Measurements from ENCODE around the gene SLC29A2.

The SLC29A2 gene

GRCh38 chr11:66409226-66409625 lies 37.7 kb upstream of the SLC29A2 start:
- Histone ChIP-seq H3K4me3 (ENCODE audit: low read length) (no peak overlapping the region), H2AFZ (ENCODE audit: low read length) (no peak overlapping the region), H3K27ac (ENCODE audit: low read length) (no peak overlapping the region), H3K4me2 (ENCODE audit: low read depth, low read length) (no peak overlapping the region), H3K36me3 (replicated peaks; ENCODE audit: insufficient read depth, low read length) (no peaks in the 10 kb centered on the region), H3K27me3 (replicated peaks; ENCODE audit: insufficient read depth, low read length) (peaks cover 90% of the 10 kb centered on the region), H3K4me1 (ENCODE audit: low read length) (no peaks in the 10 kb centered on the region), H3F3A (ENCODE audit: insufficient read depth, low read length) (no peaks in the 10 kb centered on the region), H3K9me2 (replicated peaks; ENCODE audit: insufficient read depth, low read length) (no peaks in the 10 kb centered on the region), H3K79me2 (ENCODE audit: low read length) (no peaks in the 10 kb centered on the region), H3K9me3 (replicated peaks; ENCODE audit: insufficient read depth, low read length) (no peaks in the 10 kb centered on the region), H3K9ac (ENCODE audit: low read length) (no peak overlapping the region), H4K20me1 (ENCODE audit: insufficient read depth, low read length) (no peaks in the 10 kb centered on the region; the same call in 1 of the 2 replicates)
- no peak for DNase-seq
- TF ChIP-seq EZH2 (optimal IDR thresholded peaks at IDR 0.05; ENCODE audit: low read depth, low read length) = no peak
- no peak for TF ChIP-seq CTCF (IDR thresholded peaks at IDR 0.05; ENCODE audit: low read length)
- TF ChIP-seq EZH2phosphoT487 (IDR thresholded peaks at IDR 0.05; ENCODE audit: low read length) = no peak

GRCh38 chr11:66408488-66409214 lies 37.1 kb upstream of the SLC29A2 start:
- Histone ChIP-seq H3K4me3 (ENCODE audit: low read length) (peak overlapping the region; percentile 29), H3K9me2 (replicated peaks; ENCODE audit: insufficient read depth, low read length) (no peaks in the 10 kb centered on the region), H3K4me1 (ENCODE audit: low read length) (no peaks in the 10 kb centered on the region), H3K27me3 (replicated peaks; ENCODE audit: insufficient read depth, low read length) (peaks cover 90% of the 10 kb centered on the region), H3K9me3 (replicated peaks; ENCODE audit: insufficient read depth, low read length) (no peaks in the 10 kb centered on the region), H3K36me3 (replicated peaks; ENCODE audit: insufficient read depth, low read length) (no peaks in the 10 kb centered on the region), H3K79me2 (ENCODE audit: low read length) (no peaks in the 10 kb centered on the region), H3F3A (ENCODE audit: insufficient read depth, low read length) (no peaks in the 10 kb centered on the region), H2AFZ (ENCODE audit: low read length) (peak overlapping the region; percentile 30; the same call in 1 of the 2 replicates), H4K20me1 (ENCODE audit: insufficient read depth, low read length) (no peaks in the 10 kb centered on the region; the same call in 1 of the 2 replicates), H3K27ac (ENCODE audit: low read length) (no peak overlapping the region), H3K4me2 (ENCODE audit: low read depth, low read length) (peak overlapping the region; percentile 64; the same call in 1 of the 2 replicates), H3K9ac (ENCODE audit: low read length) (no peak overlapping the region)
- peak; percentile 83 for DNase-seq
- TF ChIP-seq CTCF (IDR thresholded peaks at IDR 0.05; ENCODE audit: low read length) = peak; percentile 100
- no peak for TF ChIP-seq EZH2 (optimal IDR thresholded peaks at IDR 0.05; ENCODE audit: low read depth, low read length)

- H3K4me2 ChIP-seq (ENCODE audit: low read depth, low read length) = no peak overlapping the region
- H3K36me3 ChIP-seq (replicated peaks; ENCODE audit: insufficient read depth, low read length) = no peaks in the 10 kb centered on the region
- TF ChIP-seq EZH2 (optimal IDR thresholded peaks at IDR 0.05; ENCODE audit: low read depth, low read length) (no peak), CTCF (IDR thresholded peaks at IDR 0.05; ENCODE audit: low read length) (no peak), EZH2phosphoT487 (IDR thresholded peaks at IDR 0.05; ENCODE audit: low read length) (no peak)
- H3F3A ChIP-seq (ENCODE audit: insufficient read depth, low read length) = no peaks in the 10 kb centered on the region
- H3K27me3 ChIP-seq (replicated peaks; ENCODE audit: insufficient read depth, low read length) = peaks cover 90% of the 10 kb centered on the region
- H3K9ac ChIP-seq (ENCODE audit: low read length) = no peak overlapping the region
- H3K9me2 ChIP-seq (replicated peaks; ENCODE audit: insufficient read depth, low read length) = no peaks in the 10 kb centered on the region
- H3K9me3 ChIP-seq (replicated peaks; ENCODE audit: insufficient read depth, low read length) = no peaks in the 10 kb centered on the region
- H4K20me1 ChIP-seq (ENCODE audit: insufficient read depth, low read length) = no peaks in the 10 kb centered on the region; the same call in 1 of the 2 replicates
- no peak overlapping the region for H3K27ac ChIP-seq (ENCODE audit: low read length)
- H3K4me3 ChIP-seq (ENCODE audit: low read length) = no peak overlapping the region
- DNase-seq = no peak
- no peak overlapping the region for H2AFZ ChIP-seq (ENCODE audit: low read length)
- H3K4me1 ChIP-seq (ENCODE audit: low read length) = no peaks in the 10 kb centered on the region
- no peaks in the 10 kb centered on the region for H3K79me2 ChIP-seq (ENCODE audit: low read length)
These were observed 36.1 kb upstream of the SLC29A2 start for GRCh38 chr11:66407651-66408050.
